HepG2 (cell line): ENCODE results near the gene SPRYD4. TPM values are rescaled to one million over a fixed set of nuclear protein-coding genes. Genes with fewer than 3 reads are reported as not detected.

Source experiments
- ADNP ChIP-seq: sonication (generic); formaldehyde crosslinking; IDR thresholded peaks from 2 replicates; pipeline ENCODE4 v1.4.0; 2020; ENCODE audit warnings: missing genetic modification reagents
- AHR ChIP-seq: IDR thresholded peaks from 2 replicates; pipeline ENCODE4 v1.6.1; 2018; ENCODE audit warnings: missing genetic modification reagents, missing compliant biosample characterization
- ETV5 ChIP-seq: IDR thresholded peaks from 2 replicates; pipeline ENCODE4 v1.6.1; 2018; ENCODE audit warnings: missing biosample characterization, missing genetic modification reagents, inconsistent platforms, borderline replicate concordance
- JARID2 ChIP-seq: sonication (generic); formaldehyde crosslinking; IDR thresholded peaks from 2 replicates; pipeline ENCODE4 v1.8.1; 2023; ENCODE audit warnings: missing genetic modification reagents, inconsistent platforms; ENCODE audit not compliant: insufficient replicate concordance
- KAT8 ChIP-seq: IDR thresholded peaks from 2 replicates; pipeline ENCODE4 v1.6.1; 2016; ENCODE audit warnings: missing genetic modification reagents, missing compliant biosample characterization
- KLF16 ChIP-seq, 2 experiments: sonication (generic) in 1 of 2; formaldehyde crosslinking in 1 of 2; IDR thresholded peaks; 2 replicates each; pipeline versions ENCODE4 v1.6.1 to v1.8.0; 2016 to 2023; ENCODE audit warnings: missing genetic modification reagents in 2 of 2, missing compliant biosample characterization in 1 of 2
- MIER2 ChIP-seq: IDR thresholded peaks from 2 replicates; pipeline ENCODE4 v1.6.1; 2016; ENCODE audit warnings: missing biosample characterization, missing genetic modification reagents
- NFYB ChIP-seq: sonication (generic); formaldehyde crosslinking; IDR thresholded peaks from 2 replicates; pipeline ENCODE4 v1.4.0; 2020; ENCODE audit warnings: missing genetic modification reagents
- NFYC ChIP-seq: IDR thresholded peaks from 2 replicates; pipeline ENCODE4 v1.6.1; 2016; ENCODE audit warnings: missing genetic modification reagents, missing compliant biosample characterization
- NR1H2 ChIP-seq: sonication (generic); formaldehyde crosslinking; IDR thresholded peaks from 2 replicates; pipeline ENCODE4 v1.8.1; 2022; ENCODE audit warnings: low read depth, missing genetic modification reagents, borderline replicate concordance
- PCBP1 ChIP-seq: fragments of 200-400 bp; formaldehyde crosslinking; IDR thresholded peaks from 2 replicates; pipeline ENCODE4 v1.6.1; 2017; ENCODE audit warnings: mild to moderate bottlenecking, low read depth, low read length, borderline replicate concordance
- SMYD3 ChIP-seq: sonication (generic); formaldehyde crosslinking; IDR thresholded peaks from 2 replicates; pipeline ENCODE4 v1.8.1; 2023; ENCODE audit warnings: mild to moderate bottlenecking, missing genetic modification reagents
- TBL1XR1 ChIP-seq: fragments of 150-350 bp; IDR thresholded peaks from 2 replicates; pipeline ENCODE4 v1.6.1; 2014; ENCODE audit warnings: borderline replicate concordance, low read length; ENCODE audit not compliant: partially characterized antibody
- TCF7L2 ChIP-seq: IDR thresholded peaks from 2 replicates; pipeline ENCODE4 v1.6.1; 2011; ENCODE audit warnings: mild to moderate bottlenecking, low read depth, low read length, moderate library complexity
- TOE1 ChIP-seq: sonication (generic); formaldehyde crosslinking; IDR thresholded peaks from 2 replicates; pipeline ENCODE4 v1.4.0; 2020; ENCODE audit warnings: mild to moderate bottlenecking, missing genetic modification reagents
- TSC22D2 ChIP-seq: sonication (generic); formaldehyde crosslinking; IDR thresholded peaks from 2 replicates; pipeline ENCODE4 v1.5.1; 2020; ENCODE audit warnings: missing genetic modification reagents, mild to moderate bottlenecking, borderline replicate concordance
- ZFP62 ChIP-seq: sonication (generic); formaldehyde crosslinking; IDR thresholded peaks from 2 replicates; pipeline ENCODE4 v1.4.0; 2020; ENCODE audit warnings: missing genetic modification reagents
- ZMAT3 ChIP-seq: sonication (generic); formaldehyde crosslinking; conservative IDR thresholded peaks from 2 replicates; pipeline ENCODE4 v1.7.0; 2021; ENCODE audit warnings: missing genetic modification reagents
- ZNF136 ChIP-seq: sonication (generic); formaldehyde crosslinking; IDR thresholded peaks from 2 replicates; pipeline ENCODE4 v1.8.1; 2022; ENCODE audit warnings: low read depth, mild to moderate bottlenecking, moderate library complexity, missing genetic modification reagents
- ZNF224 ChIP-seq: sonication (generic); formaldehyde crosslinking; IDR thresholded peaks from 2 replicates; pipeline ENCODE4 v1.5.0; 2020; ENCODE audit warnings: mild to moderate bottlenecking, missing genetic modification reagents
- ZNF274 ChIP-seq: sonication (generic); formaldehyde crosslinking; IDR thresholded peaks from 2 replicates; pipeline ENCODE4 v1.5.1; 2020; ENCODE audit warnings: mild to moderate bottlenecking, missing genetic modification reagents
- ZNF335 ChIP-seq: sonication (generic); formaldehyde crosslinking; IDR thresholded peaks from 2 replicates; pipeline ENCODE4 v1.4.0; 2020; ENCODE audit warnings: missing genetic modification reagents
- ZNF552 ChIP-seq: sonication (generic); formaldehyde crosslinking; IDR thresholded peaks from 2 replicates; pipeline ENCODE4 v1.9.0; 2022; ENCODE audit warnings: missing genetic modification reagents, mild to moderate bottlenecking, borderline replicate concordance
- ZNF619 ChIP-seq: sonication (generic); formaldehyde crosslinking; IDR thresholded peaks from 2 replicates; pipeline ENCODE4 v1.4.0; 2020; ENCODE audit warnings: mild to moderate bottlenecking, missing genetic modification reagents
- ZNF629 ChIP-seq: sonication (generic); formaldehyde crosslinking; conservative IDR thresholded peaks from 2 replicates; pipeline ENCODE4 v1.5.0; 2020; ENCODE audit warnings: missing genetic modification reagents
- ZNF891 ChIP-seq: sonication (generic); formaldehyde crosslinking; IDR thresholded peaks from 2 replicates; pipeline ENCODE4 v1.5.0; 2020; ENCODE audit warnings: mild to moderate bottlenecking, missing genetic modification reagents
- ZSCAN30 ChIP-seq: sonication (generic); formaldehyde crosslinking; IDR thresholded peaks from 2 replicates; pipeline ENCODE4 v1.5.0; 2020; ENCODE audit warnings: mild to moderate bottlenecking, missing genetic modification reagents
- polyA plus RNA-seq, 8 experiments: library from polyadenylated mRNA; depleted of rRNA in 3 of 8; stranded (reverse) in 7 of 8; unstranded in 1 of 8; fragments of >200 nt; fragmentation: Illumina TruSeq in 4 of 8; extraction: Trizol in 4 of 8; gene quantifications; 2 replicates each; pipeline versions ENCODE4 v1.2.1 to v1.2.3, GENCODE V29; 2011 to 2016; ENCODE audit warnings: low read depth in 4 of 8, missing spikeins in 1 of 8, mixed read lengths in 1 of 8; ENCODE audit not compliant: insufficient read depth in 1 of 8
- total RNA-seq, 5 experiments: library from RNA; depleted of rRNA; stranded (reverse); fragments of >200 nt; fragmentation: Illumina TruSeq; extraction: Trizol; gene quantifications; 2 replicates each; pipeline ENCODE4 v1.2.3, GENCODE V29; 2016; ENCODE audit warnings: low read depth in 1 of 5
- TF ChIP-seq, protein P1 (sequence below): IDR thresholded peaks from 2 replicates; pipeline ENCODE4 v1.6.1; 2016
- TF ChIP-seq, protein P2 (sequence below): sonication (generic); formaldehyde crosslinking; IDR thresholded peaks from 2 replicates; pipeline ENCODE4 v1.5.0; 2020; ENCODE audit warnings: missing genetic modification reagents

SPRYD4 gene
- total and polyA plus RNA-seq, 2 of the 13 experiments (the other 11 are each of a cell fraction or from before 2014, with no cell fraction given) = 3.9 to 4.5 TPM

DNA sequence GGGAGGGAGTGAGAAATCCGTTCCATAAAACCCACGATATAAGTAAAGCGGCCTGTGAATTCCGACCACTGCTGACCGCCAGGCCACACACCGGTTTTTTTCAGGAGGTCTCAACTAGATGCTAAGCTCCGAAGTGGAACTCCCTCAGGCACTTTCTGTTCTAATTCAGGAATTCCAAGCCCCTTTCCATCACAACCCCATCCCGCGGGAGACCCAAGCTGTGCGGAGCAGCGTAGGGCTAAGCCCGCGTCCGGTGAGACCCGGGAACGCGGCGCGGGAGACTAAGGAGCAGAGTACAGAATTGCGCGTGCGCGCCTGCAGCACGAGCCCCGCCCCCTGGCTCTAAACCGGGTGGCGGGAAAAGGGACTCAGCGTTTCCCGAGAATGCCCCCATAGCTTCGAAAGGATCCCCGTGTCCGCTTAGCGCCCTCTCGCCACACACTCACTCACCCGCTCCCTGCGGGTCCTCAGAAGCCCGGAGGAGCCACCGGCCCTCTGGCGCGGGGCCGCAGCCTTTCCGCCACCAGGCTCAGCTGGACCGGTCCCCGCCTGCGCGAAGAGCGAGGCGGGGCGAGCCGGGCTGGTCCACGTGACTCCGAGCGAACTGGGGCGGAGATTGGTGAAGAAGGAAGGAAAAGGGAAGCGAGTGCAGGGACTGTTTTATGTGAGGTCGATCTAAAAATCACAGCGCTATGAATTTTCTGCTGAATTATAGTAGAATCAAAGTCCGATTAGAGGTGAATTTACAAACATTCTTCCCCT, 19.3 kb upstream of the SPRYD4 start, which contains the start of gene TIMELESS (continued):
- TF ChIP-seq TCF7L2 (no peak), ZNF552 (CRISPR knock-in tag) (no peak), ZNF335 (CRISPR knock-in tag) (no peak; the same call in 1 of the 2 replicates), ZNF224 (CRISPR knock-in tag) (no peak), NFYC (peak; percentile 28; the same call in 1 of the 2 replicates), NR1H2 (CRISPR knock-in tag) (0 out of 2 replicates have a peak, but pooled peaks have one; percentile 69), KLF16 (CRISPR knock-in tag; IDR thresholded peaks at IDR 0.05) (0 out of 4 replicates have a peak, but pooled peaks of 1 of the 2 experiments have one; percentile 65), TOE1 (CRISPR knock-in tag) (peak; percentile 65; the same call in 1 of the 2 replicates), MIER2 (CRISPR knock-in tag) (no peak), ZNF891 (CRISPR knock-in tag) (no peak; the same call in 1 of the 2 replicates), ZSCAN30 (no peak), NFYB (CRISPR knock-in tag) (no peak; the same call in 1 of the 2 replicates), ETV5 (peak; percentile 70; the same call in 1 of the 2 replicates), ZNF629 (CRISPR knock-in tag) (0 out of 2 replicates have a peak, but pooled peaks have one; percentile 11), TBL1XR1 (no peak), JARID2 (CRISPR knock-in tag) (peak; percentile 52), PCBP1 (no peak), KAT8 (CRISPR knock-in tag) (peak; percentile 85), ADNP (CRISPR knock-in tag) (no peak), ZFP62 (no peak), TSC22D2 (CRISPR knock-in tag) (no peak; the same call in 1 of the 2 replicates), ZNF619 (0 out of 2 replicates have a peak, but pooled peaks have one; percentile 47), ZNF274 (CRISPR knock-in tag) (peak; percentile 83), SMYD3 (CRISPR knock-in tag) (peak; percentile 94), AHR (no peak), ZNF136 (CRISPR knock-in tag) (peak; percentile 47; the same call in 1 of the 2 replicates), ZMAT3 (CRISPR knock-in tag) (0 out of 2 replicates have a peak, but pooled peaks have one; percentile 35)
- TF ChIP-seq, protein P1, sequence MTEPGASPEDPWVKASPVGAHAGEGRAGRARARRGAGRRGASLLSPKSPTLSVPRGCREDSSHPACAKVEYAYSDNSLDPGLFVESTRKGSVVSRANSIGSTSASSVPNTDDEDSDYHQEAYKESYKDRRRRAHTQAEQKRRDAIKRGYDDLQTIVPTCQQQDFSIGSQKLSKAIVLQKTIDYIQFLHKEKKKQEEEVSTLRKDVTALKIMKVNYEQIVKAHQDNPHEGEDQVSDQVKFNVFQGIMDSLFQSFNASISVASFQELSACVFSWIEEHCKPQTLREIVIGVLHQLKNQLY (CRISPR knock-in tag) = 0 out of 2 replicates have a peak, but pooled peaks have one; percentile 33
- TF ChIP-seq, protein P2, sequence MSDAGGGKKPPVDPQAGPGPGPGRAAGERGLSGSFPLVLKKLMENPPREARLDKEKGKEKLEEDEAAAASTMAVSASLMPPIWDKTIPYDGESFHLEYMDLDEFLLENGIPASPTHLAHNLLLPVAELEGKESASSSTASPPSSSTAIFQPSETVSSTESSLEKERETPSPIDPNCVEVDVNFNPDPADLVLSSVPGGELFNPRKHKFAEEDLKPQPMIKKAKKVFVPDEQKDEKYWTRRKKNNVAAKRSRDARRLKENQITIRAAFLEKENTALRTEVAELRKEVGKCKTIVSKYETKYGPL (CRISPR knock-in tag) = peak; percentile 32
